Heart left ventricle (tissue), 13 donors: ENCODE measurements around the gene UBASH3A.

Source experiments
- CTCF ChIP-seq, 12 donors: fragments of 200-600 bp; sonication (generic) in 4 of 12; IDR thresholded peaks; one replicate each; pipeline versions ENCODE4 v1.5.0 to v1.8.0; 2018 to 2022; ENCODE audit warnings: antibody characterized with exemption in 12 of 12, mild to moderate bottlenecking in 5 of 12
- POLR2A ChIP-seq, 2 donors: fragments of 450-650 bp; IDR thresholded peaks; one replicate each; pipeline ENCODE4 v1.6.1; 2017; ENCODE audit warnings: antibody characterized with exemption in 2 of 2, mild to moderate bottlenecking in 2 of 2, moderate library complexity in 2 of 2
- donor health status: ischemic (EF 13 %, LVEDD 7.1; RV severe dilation, severe dysfunction).
- donor health status: DM: no; HTN: yes; CAD: no.
- donor health status: DM: no; HTN: no; CAD: no.
- donor health status: ischemic (EF 25% LVEDD 6.9; RV normal size, moderate dysfunction).
- donor health status: ischemic (EF 25% LVEDD 5.7; RV mildly dilated, moderate dysfunction).
- donor health status: ischemic (EF 35%, LVEDD 5.7; RV mildly dilated, moderate dysfunction).
- donor health status: nonischemic (EF 11% LVEDD 7.7; RV severe dilation, severe dysfunction).
- donor health status: DM: yes; HTN: yes; CAD: no.
- donor health status: PGD.
- donor health status: ischemic (EF 29% LVEDD 5.4; RV normal size, mild dysfunction).
- donor health status: nonischemic (EF 23%, LVEDD 6.1; RV moderate dilation, normal function).

DNA sequence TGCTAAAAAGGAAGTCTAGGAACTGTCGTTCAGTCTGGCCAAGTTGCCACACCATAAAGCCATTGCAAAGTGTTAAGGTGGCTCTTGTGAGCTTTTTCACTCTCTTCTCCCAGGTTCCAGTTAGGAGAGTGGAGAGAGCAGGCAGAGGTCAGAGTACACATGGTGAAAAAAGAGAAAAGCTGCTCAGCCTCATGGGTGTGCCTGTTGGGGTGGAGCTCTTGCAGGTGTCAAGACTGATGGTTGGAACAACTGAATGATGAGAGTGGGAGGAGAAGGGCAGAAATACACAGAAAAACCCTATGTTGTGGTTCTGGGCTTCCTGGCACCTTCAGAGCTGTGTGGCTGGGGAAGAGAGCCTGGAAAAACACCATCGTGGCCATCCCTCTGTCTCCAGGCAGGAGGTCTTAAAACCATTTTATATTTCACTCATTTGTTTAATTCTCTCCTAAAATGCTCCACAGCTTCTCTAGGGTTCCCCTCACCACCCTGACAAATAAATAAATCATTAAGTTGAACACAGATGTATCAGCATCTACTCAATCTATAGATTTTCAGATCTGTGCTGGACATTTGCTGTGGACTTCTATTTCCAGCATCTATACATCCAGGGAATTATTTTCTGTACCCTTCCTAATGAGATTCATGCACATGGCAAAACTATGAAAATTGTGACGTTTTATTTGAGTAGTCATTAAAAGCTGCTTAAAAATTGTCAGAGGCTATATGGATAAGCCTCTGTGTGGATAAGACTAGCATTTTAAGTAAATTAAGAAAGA is 17.5 kb downstream of the UBASH3A start:
- TF ChIP-seq CTCF (IDR thresholded peaks at IDR 0.05) (no peak), POLR2A (IDR thresholded peaks at IDR 0.05) (no peak)
